Activated naive CD4-positive, alpha-beta T cell (primary cell): ENCODE data around the gene ZFP57.
"Not testable (repeated sequence)": the region's sequence is repeated elsewhere in the genome, so short reads cannot be mapped to it uniquely, and the experiment has no call there.

ENCODE experiments used
- DNase-seq, 4 experiments: peaks; one replicate each; lab custom pipeline; 2025; lab: John Stamatoyannopoulos, UW

Gene ZFP57

DNA sequence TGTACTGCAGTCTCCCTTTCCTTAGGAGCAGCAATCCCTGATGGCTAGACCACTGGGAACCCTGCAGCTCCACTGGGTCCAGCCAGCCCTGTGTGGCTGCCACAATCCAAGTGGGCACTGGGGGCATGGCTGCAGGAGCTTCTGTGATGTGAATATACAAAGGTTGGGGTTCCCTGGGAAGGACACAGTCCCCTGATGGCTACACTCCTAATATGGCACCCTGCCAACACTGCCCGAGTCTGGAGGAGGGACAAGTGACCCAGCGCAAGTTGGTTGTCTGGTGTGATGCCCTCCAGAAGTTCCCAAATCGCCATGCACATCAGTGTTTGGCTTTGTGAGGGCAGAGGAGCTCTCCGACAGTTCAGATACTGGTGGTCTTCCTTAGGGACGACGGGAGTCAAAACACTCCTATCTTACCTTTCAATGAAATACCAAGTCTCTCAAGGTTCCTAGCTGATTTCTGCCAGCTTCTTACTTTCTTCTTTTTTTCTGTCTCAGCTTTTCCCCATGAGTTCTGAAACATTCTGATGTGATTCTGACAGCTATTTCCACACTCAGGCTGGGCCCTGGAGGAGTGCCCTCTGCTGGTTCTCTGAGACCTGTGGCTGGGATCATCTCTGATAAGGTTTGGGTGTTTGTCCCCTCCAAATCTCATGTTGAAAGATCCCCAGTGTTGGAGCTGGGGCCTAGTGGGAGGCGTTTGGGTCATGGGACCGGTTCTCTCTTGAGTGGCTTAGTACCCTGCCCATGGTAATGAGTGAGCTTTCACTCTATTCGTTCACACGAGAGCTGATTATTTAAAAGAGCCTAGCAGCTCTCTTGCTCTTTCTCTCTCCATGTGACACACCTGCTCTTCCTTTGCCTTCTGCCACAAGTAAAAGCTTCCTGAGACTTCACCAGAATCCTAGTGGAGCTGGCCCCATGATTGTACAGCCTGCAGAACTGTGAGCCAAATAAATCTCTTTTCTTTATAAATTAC lies 15.5 kb upstream of the ZFP57 start:
- no peak for DNase-seq

DNA sequence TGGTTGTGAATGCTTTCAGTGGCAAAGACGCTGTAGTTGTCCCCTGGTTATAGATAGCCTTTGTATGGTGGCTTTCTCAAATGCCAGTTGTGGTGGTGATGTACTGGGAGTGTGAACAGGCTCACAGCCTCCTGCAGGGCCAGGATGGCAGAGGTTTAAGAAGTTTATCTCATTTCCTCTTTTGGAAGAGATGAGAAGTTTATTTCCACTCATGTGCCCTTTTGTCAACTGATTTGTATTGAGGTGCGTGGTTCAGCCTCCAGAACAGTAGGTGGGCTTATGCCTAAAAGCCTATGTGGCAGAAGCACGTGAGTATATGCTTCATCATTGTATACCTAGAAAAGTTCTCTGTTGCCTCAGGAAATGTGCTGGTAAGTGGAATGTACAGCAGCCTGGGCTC lies 13.7 kb upstream of the ZFP57 start:
- no peak for DNase-seq

DNA sequence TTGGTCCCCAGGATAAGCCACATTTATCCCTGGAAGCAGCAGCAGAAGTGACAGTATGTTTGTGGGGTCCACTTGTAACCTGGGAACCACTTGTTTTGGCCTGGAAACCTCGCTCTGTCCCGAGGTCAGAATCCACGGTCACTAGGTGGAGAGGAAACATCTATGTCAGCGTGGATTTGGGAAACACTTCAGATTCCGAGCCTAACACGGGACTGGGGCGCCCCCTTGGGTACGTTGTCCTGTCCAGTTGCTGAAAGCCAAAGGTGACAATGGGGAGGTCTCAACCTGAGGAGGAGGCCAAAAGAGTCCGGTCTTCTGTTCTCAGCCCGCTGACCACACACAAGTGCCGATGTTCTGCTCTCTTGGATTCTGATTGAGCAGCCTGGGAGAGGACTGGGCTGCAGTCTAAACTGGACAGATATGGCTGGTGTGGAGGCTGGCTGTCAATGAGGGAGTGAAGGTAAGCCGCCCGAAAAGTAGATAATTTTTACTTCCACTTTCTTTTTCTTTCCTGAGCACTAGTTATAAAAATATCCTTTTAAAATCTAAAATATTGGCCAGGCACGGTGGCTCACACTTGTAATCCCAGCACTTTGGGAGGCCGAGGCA lies 4.9 kb upstream of the ZFP57 start:
- no peak for DNase-seq

DNA sequence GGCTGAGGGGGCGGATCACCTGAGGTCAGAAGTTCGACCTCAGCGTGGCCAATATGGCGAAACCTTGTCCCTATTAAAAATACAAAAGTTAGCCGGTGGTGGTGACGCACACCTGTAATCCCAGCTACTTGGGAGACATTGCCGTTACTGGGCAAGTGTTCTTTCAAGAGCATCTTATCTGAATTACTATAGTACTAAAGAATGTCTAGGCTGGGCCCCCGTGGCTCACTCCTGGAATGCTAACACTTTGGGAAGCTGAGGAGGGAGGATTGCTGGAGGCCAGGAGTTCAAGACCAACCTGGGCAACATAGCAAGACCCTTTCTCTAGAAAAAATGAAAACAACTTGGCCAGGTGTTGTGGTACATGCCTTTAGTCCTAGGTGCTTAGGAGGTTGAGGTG lies 859 bp upstream of the ZFP57 start:
- DNase-seq: no peak

DNA sequence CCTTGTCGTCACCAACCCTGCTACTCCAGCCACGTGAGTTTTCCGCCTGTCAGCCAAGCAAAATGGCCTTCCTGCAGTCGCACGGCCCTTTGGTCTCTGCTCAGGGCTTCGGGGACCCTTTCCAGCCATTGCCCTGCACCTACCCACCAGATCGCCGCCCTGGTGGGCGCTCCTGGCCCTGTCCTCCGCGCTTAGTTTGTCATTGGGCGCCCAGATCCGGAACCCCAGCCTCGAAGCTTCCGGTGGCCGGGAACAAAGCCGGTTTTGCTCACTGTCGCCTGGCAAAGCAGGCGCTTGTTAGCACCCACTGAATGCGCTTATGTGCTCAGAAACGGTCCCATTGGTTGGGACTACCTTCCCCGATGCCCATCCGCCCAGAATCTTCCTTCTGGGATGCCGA lies 536 bp downstream of the ZFP57 start:
- DNase-seq: no peak

DNA sequence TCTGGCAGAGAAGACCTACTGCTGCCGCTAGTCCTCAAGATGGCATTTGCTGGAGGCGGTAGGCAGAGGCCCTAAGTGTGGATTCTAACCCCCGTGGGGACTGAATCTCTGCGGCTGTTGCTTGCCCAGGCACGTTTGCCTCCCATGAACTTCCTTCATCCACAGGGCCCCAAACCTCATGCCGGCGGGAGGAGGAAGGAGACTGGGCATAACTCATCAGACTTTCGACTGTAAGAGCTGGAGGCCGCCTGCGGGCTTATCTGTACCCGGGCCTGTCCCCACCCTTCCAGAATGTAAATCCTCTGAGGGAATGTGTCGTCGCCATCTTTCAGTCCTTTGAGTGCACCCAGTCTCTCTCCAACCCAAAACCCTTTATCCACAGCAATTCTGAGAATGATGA lies 990 bp downstream of the ZFP57 start:
- no peak for DNase-seq

DNA sequence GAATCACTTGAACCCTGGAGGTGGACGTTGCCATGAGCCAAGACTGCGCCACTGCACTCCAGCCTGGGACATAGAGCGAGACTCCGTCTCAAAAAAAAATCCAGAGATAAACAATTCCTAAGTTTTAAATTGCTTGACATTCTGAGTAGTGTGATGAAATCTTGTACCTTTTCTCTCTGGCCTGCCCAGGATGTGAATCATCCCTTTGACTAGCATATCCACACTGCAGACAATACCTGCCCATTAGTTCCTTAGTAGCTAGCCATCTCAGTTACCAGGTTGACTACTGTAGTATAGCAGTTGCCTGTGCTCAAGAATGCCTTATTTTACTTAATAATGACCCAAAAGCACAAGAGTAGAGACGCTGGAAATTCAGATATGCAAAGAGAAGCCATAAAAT lies 2.8 kb downstream of the ZFP57 start:
- no peak for DNase-seq

DNA sequence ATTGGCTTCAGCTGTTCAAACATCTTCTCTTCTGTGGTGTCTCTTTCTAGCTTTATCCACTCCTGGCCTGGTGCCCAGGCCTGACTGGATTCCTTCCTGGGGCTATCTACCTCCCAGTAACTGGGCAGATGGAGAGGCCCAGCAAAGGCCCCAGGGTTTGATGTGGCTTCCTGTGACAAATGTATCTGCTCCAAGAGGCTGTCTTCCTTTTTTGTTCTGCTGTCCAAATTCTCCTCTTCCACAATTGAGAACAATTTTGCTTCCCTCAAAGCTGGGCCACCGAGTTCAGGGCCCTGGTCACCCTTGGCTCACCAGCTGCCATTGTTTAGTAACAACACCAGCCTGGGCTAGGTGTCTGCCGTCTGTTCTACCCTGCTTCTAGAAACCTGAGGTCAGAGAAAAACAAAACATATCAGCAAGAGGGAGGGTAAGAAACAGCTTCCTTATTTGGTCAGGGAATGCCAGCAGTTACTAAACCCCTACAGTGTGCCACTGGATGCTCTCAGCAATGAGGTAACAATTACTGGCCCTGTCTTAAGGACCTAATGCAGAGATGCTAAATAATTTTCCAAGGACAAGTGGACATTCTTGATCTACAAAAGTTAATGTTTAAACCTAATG lies 3.9 kb downstream of the ZFP57 start:
- no peak for DNase-seq

DNA sequence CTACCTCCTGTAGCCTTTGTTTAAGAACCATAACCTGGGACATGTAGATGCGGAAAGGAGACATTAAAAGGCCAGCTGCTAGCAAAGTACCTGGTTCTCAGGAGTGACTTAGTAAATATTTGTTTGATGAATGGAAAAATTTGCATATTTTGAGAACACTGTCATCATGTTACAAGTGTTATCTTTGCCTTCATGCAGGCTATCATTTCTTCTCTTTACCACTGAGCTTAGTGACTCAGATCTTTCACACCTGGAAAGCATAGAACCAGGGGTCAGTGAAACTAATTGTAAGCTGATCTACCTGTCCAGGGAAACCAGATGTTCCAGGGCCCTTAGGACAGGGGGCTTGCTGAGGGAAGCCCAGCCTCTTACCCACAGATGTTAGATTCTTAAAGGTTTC lies 5.4 kb downstream of the ZFP57 start:
- no peak for DNase-seq

DNA sequence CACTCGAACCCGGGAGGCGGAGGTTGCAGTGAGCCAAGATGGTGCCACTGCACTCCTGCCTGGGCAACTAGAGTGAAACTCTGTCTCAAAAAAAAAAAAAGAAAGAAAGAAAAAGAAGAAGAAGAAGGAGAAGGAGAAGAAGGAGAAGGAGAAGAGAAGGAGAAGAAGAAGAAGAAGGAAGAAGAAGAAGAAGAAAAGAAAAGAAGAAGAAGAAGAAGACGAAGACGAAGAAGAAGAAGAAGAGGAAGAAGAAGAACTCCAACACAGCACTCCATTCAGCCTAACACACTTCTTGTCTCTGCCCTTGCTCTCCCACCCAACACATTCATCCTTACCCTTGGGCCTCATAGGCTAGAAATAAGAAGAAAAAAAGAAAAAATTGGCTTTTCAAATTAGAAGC lies 6.9 kb downstream of the ZFP57 start:
- DNase-seq: no peak

DNA sequence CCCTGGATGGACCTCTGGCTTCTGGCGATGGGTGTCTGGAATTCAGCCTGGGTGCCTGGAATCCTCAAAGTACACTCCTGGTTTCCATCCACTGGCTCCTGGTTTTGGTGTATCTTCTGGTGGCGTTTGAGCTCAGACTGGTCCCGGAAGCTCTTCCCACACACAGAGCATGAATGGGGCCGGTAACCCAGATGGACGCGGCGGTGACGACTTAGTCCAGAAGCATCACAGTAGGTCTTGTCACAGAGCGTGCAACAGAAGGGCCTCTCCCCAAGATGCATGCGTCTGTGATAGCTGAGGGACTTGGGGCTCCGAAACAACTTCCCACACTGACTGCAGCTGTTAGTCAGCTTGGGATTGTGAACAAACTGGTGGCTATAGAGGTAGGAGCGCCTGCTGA lies 7.8 kb downstream of the ZFP57 start:
- DNase-seq: no peak

DNA sequence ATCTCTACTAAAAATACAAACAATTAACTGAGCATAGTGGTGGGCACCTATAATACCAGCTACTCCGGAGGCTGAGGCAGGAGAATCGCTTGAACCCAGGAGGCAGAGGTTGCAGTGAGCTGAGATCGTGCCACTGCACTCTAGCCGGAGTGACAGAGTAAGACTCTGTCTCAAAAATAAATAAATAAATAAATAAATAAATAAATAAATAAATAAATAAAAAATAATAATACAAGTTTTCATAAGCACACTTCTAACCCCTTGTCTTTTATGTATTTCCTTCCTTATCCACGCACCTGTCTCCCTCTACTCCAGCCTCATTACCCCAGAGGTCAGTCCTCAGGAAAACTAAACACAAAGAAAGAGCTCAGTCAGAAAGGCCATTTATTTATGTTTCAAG lies 8.8 kb downstream of the ZFP57 start:
- not testable (repeated sequence) for DNase-seq

DNA sequence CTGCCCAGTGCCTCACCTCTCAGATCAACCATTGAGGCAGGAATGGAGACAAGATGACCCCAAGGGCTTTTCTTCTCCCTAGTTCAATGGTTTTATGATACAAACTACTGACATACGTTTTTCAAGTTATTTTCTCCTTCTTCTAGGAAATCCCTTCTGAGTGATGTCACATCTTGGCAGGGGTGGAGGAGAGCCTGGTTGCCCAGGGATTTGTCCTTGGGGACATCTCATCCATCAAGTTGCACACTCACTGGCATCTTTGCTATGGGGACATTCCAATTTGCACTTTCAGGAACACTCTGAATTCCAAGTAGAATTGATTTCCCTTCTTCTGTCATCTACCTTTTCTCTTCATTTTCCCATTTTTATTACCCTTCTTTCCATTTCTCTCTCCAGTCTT lies 9.9 kb downstream of the ZFP57 start:
- no peak for DNase-seq

DNA sequence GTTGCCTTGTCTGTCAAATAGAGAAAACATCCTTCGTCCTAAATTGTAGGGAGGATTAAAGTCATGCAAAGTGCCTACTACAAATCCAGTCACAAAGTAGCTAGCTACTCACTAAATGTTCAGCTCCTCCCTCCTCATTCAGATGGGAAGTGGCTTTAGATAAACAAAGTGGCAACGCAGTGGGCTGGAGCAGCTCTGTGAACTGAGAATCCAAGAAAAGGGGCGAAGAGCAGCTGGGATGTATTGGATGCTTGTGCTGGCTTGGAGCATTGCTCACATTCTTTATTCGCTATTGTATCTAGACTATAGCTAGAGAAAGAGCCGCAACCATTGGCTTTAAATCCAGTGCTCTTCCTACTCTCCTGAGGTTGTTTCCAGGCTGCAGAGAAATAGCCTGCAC lies 13.8 kb downstream of the ZFP57 start:
- DNase-seq: no peak

DNA sequence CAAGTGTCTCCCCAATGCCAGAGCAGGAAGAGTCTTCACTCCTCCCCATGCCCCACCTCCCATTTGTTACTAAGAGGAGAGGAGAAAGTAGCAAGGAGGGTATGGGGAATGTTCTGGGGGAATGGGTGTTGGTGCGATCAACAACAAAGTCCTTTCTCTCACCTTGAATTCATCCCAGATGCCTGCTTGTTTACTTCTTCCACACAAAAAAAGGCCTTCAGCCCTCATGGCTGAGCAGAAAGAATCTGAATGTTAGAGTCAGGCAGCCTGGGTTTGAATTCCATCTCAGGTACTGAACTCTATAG lies 14.2 kb downstream of the ZFP57 start:
- no peak for DNase-seq

DNA sequence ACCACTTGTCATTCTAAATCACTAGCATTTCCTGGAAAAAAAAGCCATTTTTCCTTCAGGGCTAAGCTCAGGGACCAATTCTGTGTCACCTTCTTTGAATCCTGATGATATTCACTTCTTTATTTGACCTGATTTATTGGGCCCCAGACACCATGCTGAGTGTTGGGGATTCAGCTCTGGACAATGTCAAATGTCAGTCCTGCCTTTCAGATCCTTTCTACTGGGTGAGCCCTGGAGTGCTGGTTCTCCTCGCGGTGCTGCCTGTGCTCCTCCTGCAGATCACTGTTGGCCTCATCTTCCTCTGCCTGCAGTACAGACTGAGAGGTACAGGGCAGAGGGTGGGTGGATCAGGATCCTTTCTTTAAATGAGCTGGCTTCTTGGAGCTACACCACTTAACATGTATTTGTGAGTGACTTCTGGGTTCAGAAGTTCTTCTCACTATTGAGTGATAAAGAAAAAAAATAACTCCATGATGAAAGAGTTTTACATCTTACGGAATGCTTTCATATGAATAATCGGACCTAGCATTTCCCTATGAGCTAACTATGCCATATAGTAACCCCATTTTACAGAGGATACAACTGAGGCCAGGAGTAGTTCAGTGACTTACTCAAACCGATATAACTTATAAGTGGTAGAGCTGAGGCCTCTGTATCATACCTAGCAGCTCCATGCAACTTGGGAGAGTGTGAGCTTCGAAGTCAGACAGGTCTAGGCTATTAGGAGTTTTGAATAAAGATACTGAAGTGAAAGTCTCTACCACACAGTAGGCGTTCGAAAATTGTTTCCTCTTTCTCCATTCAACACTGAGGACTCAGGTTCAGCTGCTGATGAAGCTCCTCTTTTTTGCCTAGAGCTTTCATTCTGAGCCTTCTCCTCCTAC lies 14.8 kb downstream of the ZFP57 start:
- no peak for DNase-seq

DNA sequence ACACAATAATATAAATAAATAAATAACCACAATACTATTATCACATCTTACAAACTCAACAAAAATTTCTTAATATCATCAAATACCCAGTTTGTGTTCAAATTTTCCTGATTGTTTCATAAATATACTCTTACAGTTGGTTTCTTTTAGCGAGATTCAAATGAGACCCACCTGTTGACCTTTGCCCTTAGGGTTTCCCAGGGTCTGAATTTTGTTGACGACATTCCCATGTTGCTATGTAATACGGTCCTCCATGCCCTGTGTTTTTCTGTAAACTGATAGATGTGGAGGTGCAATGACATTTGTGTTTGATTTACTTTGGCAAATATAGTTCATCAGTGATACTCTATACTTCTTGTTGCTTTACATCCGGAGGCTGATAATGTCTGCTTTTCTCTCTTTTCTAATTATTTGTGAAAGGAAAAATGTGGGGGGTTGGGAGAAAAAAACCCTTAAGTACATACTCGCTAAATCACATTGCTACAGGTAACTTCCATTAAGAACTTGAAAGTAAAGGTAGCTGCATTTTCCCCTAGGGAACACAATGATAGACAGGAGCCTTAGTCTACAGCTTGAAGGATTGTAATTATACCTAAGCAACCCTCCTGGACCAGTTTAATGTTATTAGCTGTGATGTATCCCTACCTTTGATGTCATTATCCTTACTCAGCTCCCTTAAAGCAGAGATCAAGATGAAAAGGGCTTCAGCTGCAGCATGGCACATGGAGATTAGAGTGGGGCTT lies 17.5 kb downstream of the ZFP57 start:
- DNase-seq: no peak

DNA sequence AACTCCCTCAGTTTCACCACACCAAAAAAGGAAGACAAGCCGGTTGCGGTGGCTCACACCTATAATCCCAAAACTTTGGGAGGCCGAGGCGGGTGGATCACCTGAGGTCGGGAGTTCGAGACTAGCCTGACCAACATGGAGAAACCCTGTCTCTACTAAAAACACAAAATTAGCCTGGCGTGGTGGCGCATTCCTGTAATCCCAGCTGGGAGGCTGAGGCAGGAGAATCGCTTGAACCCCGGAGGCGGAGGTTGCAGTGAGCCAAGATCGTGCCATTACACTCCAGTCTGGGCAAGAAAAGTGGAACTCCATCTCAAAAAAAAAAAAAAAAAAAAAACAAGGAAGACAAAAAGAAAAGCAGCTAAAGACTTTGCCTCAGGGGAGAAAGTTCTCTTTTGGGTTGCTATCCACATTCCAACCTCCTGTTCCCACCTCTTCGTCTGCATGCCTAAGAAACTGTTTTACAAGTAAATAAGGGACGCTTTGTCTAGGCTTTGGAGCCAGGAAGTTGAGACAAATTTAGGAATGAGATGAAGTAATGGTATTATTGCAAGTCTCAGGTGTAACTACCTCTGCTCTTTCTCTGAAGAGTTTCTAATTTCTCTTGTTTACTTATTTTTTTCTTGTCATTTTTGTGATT lies 19.3 kb downstream of the ZFP57 start:
- not testable (repeated sequence) for DNase-seq

DNA sequence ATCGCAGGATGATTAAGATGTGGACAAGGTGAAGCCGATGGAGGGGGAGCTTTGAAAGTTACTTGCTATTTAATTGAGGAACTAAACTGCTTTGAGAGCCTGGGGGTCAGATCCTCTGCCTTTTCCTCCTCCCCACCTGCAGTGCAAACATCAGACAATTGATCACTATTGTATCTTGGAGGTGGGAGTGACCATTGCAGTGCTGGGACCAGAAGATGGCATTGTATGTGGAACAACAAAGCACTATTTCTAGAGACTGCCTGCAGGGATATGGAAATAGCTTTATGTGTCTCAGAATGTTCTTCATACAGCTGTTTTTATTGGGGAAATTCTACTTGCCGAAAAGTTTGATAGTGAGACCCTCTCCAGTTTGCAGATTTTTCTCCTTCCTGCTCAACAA lies 19.9 kb downstream of the ZFP57 start:
- DNase-seq: no peak

DNA sequence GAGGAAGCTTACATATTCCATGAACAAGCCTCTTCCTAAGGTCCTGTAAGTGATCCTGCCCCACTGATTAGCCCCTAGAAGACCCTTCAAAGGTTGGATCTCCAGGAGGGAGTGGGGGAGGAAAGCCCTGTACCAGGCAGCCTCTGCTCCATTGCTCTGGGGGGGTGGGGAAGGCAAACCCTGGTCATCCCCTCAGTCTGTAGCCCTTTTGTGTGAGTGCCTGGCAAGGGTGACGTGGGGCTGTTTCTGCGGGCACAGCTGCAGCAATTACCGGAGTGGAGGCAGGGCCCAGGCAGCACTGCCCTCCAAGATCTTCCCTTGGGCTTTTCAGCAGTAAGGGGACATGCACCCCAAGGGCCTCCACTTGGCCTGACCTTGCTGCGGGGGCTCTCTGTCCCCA lies 24.2 kb downstream of the ZFP57 start, which contains the start of gene MOG:
Gene MOG, plus strand, starts transcription at position 295 of the 400 bp plus-strand sequence. CDS start 118 bp downstream, outside the sequence.
- DNase-seq: no peak

DNA sequence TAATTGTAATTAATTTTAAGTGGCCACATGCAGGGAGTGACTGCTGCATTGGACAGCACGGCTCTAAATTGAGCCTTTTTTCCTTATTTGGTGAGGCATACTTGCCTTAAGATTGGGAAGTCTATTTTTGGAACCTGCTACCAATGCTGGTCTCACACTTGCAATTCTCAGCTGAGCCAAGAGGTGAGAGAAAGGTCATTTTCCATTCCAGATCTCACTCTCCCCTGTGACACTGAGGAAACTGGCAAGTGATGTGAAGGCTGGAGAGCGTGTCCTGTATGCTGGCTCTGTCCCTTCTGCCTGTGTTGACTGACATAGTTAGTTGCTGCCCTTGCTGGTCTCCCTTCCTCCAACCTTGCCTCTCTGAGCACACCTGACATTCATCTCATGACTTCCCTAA lies 24.8 kb downstream of the ZFP57 start:
- no peak for DNase-seq
